ENCODE data around the gene RBM45.

Gene RBM45

DNA sequence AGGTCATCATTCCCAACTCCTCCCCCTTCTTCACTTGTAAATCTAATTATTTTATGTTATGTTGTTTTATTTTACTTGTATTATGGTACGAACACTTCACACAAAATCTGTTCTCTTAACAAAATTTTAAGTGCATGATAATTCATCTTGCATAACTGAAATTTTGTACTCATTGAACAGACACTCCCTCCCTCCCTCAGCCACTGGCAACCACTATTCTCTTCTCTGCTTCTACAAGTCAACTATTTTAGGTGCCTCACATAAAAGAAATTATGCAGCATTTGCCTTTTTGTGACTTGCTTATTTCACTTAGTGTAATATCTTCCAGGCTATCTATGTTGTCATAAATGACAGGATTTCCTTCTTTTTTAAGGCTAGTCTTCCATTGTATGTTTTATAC lies 51.7 kb downstream of the RBM45 start:
- DNase-seq = no peak

DNA sequence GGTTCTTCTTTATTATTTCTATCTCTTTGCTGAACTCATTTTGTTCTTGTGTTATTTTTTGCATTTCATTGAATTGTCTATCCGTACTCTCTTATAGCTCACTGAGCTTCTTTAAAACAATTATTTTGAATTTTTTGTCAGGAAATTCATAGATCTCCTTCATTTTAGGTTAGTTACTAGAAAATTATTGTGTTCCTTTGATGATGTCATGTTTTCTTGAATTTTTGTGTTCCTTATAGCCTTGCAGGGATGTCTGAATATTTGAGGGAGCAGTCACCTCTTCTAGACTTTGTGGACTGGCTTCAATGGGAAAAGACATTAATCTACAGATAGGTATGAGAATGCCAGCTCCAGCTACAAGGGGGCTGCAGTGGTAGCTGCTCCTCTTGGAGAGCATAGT lies 61.4 kb downstream of the RBM45 start:
- DNase-seq = no peak

DNA sequence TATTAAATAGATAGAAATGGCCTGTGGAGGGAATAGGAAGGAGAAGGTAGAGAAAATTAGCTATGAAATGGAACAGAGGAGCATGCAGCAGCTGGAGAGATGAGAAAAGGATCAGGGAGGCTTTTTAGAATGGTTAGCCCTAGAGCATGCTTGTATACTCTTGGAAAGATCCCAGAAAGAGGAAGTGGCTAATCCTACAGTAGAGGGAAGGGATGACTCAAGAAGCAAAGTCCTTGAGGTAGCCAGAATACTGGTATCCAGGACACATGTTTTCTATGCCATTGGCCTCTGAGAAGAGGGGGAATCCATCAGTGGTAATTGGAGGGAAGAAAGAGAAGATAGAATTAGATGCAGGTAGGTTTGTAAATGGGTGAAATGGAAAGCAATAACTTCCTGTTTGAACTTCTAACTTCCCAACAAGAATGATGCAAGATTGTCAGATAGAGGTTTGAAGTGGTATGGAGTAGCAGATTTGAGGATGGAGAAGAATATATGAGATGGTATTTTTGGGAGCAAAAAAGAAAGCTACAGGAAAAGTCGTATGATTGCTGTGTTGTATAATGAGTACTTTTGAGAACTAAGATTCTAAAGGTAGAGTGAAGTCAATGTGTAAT lies 64.9 kb downstream of the RBM45 start:
- DNase-seq = no peak
